ENCODE data around the gene CRB1.

CRB1 gene

GRCh38 chr1:197268012-197268411 is at the start of gene CRB1:
Gene CRB1 (plus strand): TSS chr1:197268252. CDS start chr1:197268413, 161 bp downstream.
- DNase-seq (ENCODE audit: low spot score): no peak
- TF ChIP-seq CTCF (IDR thresholded peaks at IDR 0.05; ENCODE audit: extremely low read depth, missing control alignments): no peak

DNA sequence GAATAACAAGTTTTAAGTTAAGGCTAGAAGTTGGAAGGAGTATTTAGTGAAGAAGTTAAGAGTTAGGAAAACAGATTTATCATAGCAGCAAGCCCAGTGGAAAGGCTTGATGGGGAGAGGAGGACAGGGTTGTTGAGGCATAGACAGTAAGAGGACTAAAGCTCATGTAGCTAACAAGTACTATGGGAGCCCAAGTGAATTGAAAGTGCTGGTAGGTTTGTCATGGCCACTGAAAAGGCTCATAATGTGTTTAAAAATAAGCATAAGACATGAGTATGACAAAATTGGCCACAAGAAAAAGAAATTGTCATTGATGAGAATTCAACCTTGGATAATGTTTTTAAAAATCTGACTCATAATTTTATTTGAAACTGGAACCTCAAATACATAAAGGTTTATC is 49.2 kb upstream of the CRB1 start:
- no peak for TF ChIP-seq CTCF (IDR thresholded peaks at IDR 0.05; ENCODE audit: extremely low read depth, missing control alignments)

GRCh38 chr1:197222025-197222685 is 45.9 kb upstream of the CRB1 start:
- no peak for DNase-seq (ENCODE audit: low spot score)
- no peak for TF ChIP-seq CTCF (IDR thresholded peaks at IDR 0.05; ENCODE audit: extremely low read depth, missing control alignments)

More for the DNA sequence above, 49.2 kb upstream of the CRB1 start:
- DNase-seq (ENCODE audit: low spot score): no peak

DNA sequence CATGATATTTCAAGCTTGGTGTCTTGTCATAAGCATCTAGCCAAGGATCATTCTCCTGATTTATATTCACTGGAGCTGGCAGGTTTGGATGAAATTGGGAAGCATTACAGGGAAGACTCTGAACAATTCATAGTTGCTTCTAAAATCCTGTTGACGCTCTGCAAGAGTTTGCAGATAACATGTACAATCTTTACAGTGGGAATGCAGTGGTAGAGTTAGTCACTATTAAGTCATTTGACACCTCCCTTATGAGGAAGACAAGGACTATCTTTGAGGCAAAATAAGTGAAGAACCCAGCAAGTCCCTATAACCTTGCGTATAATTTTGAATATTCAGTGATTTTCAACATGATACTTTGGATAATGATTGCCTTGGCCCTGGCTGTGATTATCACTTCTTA is 45.3 kb upstream of the CRB1 start:
- DNase-seq (ENCODE audit: low spot score): no peak
- no peak for TF ChIP-seq CTCF (IDR thresholded peaks at IDR 0.05; ENCODE audit: extremely low read depth, missing control alignments)

- no peak for DNase-seq (ENCODE audit: low spot score)
- no peak for TF ChIP-seq CTCF (IDR thresholded peaks at IDR 0.05; ENCODE audit: extremely low read depth, missing control alignments)
Measured at GRCh38 chr1:197224160-197224559, 43.9 kb upstream of the CRB1 start.

- no peak for TF ChIP-seq CTCF (IDR thresholded peaks at IDR 0.05; ENCODE audit: extremely low read depth, missing control alignments)
- DNase-seq (ENCODE audit: low spot score): no peak
Measured at GRCh38 chr1:197225611-197226010, 42.4 kb upstream of the CRB1 start.

GRCh38 chr1:197234581-197234980 is 33.5 kb upstream of the CRB1 start:
- TF ChIP-seq CTCF (IDR thresholded peaks at IDR 0.05; ENCODE audit: extremely low read depth, missing control alignments): no peak
- no peak for DNase-seq (ENCODE audit: low spot score)
